CD4-positive, CD25-positive, alpha-beta regulatory T cell (primary cell): ENCODE results near the gene DDN. TPM values are rescaled to one million over a fixed set of nuclear protein-coding genes. Genes with fewer than 3 reads are reported as not detected.

Source experiments
- ATAC-seq, 2 donors: fragments of 150-1000 bp; cut with Tn5 transposase; one replicate each; pipeline ENCODE4 v1.10.0; 2021; ENCODE audit warnings: low read depth in 2 of 2, moderate number of reproducible peaks in 2 of 2, moderate library complexity in 1 of 2
- DNase-seq, 3 donors: peaks; one replicate each; pipeline versions ENCODE4 v3.0.0 to v3.0.0-alpha.2; 2012 to 2022; ENCODE audit warnings: mixed read lengths in 1 of 3
- H3K27ac ChIP-seq: one replicate; pipeline ENCODE4 v1.7.0; 2013; ENCODE audit warnings: mild to moderate bottlenecking, low read length; ENCODE audit not compliant: insufficient read depth, poor library complexity, severe bottlenecking
- H3K27me3 ChIP-seq: one replicate; pipeline ENCODE4 v1.7.0; 2013; ENCODE audit warnings: low read length; ENCODE audit not compliant: control insufficient read depth, insufficient read depth
- H3K36me3 ChIP-seq: one replicate; pipeline ENCODE4 v1.7.0; 2013; ENCODE audit warnings: mild to moderate bottlenecking, low read length, moderate library complexity; ENCODE audit not compliant: control insufficient read depth, insufficient read depth
- H3K4me1 ChIP-seq: 2 replicates; pipeline ENCODE4 v1.7.0; 2013; ENCODE audit warnings: mild to moderate bottlenecking, low read length; ENCODE audit not compliant: insufficient read depth, control insufficient read depth, poor library complexity, severe bottlenecking
- H3K4me3 ChIP-seq: one replicate; pipeline ENCODE4 v1.7.0; 2013; ENCODE audit warnings: low read depth, mild to moderate bottlenecking, low read length, moderate library complexity
- H3K9me3 ChIP-seq, 2 experiments: 1 replicate in 1 of 2; 2 replicates in 1 of 2; pipeline ENCODE4 v1.7.0; 2013; ENCODE audit warnings: low read length in 2 of 2, mild to moderate bottlenecking in 1 of 2, moderate library complexity in 1 of 2; ENCODE audit not compliant: control insufficient read depth in 2 of 2
- H3K27ac Mint-ChIP-seq, 3 donors: one replicate each; pipeline ENCODE4 v1.8.0; 2020 to 2022; ENCODE audit warnings: mild to moderate bottlenecking in 3 of 3, mixed read lengths in 3 of 3, moderate library complexity in 2 of 3
- H3K27me3 Mint-ChIP-seq: one replicate; pipeline ENCODE4 v1.8.0; 2022; ENCODE audit warnings: mild to moderate bottlenecking, mixed read lengths
- H3K36me3 Mint-ChIP-seq: one replicate; pipeline ENCODE4 v1.8.0; 2020; ENCODE audit warnings: mixed read lengths
- H3K4me1 Mint-ChIP-seq, 4 donors: one replicate each; pipeline ENCODE4 v1.8.0; 2020 to 2022; ENCODE audit warnings: mixed read lengths in 4 of 4, mild to moderate bottlenecking in 1 of 4
- H3K4me3 Mint-ChIP-seq, 4 donors: one replicate each; pipeline ENCODE4 v1.8.0; 2020 to 2022; ENCODE audit warnings: mild to moderate bottlenecking in 4 of 4, mixed read lengths in 4 of 4, moderate library complexity in 3 of 4
- H3K9me3 Mint-ChIP-seq, 7 donors: one replicate each; pipeline ENCODE4 v1.8.0; 2020 to 2022; ENCODE audit warnings: mixed read lengths in 7 of 7, mild to moderate bottlenecking in 3 of 7, moderate library complexity in 2 of 7
- polyA plus RNA-seq, 4 donors: library from polyadenylated mRNA; unstranded; fragments of 300-500 nt; fragmentation: Illumina TruSeq; gene quantifications; one replicate each; pipeline ENCODE4 v1.2.3, GENCODE V29; 2021
- total RNA-seq: library from RNA; stranded (reverse); gene quantifications from one replicate; pipeline ENCODE4 v1.2.3, GENCODE V29; 2022

The DDN gene
- total and polyA plus RNA-seq, 5 donors from 2014 or later = 0.39 TPM; not detected in 4

DNA sequence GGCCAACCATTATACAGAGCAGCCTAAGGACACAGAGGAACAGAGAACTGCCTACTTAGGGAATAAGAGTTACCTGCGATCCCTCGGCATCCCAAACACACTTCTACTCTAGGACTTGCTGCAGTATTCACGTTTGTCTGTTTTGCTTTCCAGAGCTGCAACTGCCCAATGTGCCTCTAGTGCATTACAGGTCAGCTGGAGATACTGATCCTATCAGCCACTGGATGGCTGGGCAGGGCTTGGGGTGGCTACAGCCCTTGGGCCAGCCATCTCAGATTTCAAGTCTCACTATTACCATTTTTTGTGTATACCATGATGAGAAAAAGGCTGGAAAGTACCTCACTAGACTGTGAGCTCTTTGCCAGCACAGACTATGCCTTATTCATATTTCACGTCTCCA lies 46.5 kb downstream of the DDN start:
- H3K36me3 Mint-ChIP-seq = peaks cover 11% of the 10 kb centered on the region
- no peaks in the 10 kb centered on the region for H3K9me3 ChIP-seq

DNA sequence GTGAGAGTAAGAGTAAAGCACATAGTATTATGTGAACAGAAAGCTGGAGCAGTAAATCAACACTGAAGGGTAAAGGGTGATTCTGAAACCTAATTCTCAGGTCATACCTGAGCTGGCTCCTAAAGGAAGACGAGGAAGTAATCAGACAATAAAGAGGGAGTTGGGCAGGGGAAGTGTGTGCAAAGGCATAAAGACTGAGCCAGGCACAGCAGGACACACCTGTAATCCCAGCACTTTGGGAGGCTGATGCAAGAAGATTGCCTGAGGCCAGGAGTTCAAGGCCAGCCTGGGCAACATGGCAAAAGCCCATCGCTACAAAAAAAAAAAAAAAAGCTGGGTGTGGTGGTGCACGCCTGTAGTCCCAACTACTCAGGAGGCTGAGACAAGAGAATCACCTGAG lies 51.4 kb downstream of the DDN start:
- H3K27ac Mint-ChIP-seq = no peak overlapping the region
- peaks cover 17% of the 10 kb centered on the region for H3K36me3 Mint-ChIP-seq
- H3K9me3 Mint-ChIP-seq = no peaks in the 10 kb centered on the region
- Histone ChIP-seq H3K4me3 (no peak overlapping the region), H3K27ac (no peak overlapping the region), H3K4me1 (no peaks in the 10 kb centered on the region), H3K27me3 (no peaks in the 10 kb centered on the region), H3K36me3 (no peaks in the 10 kb centered on the region), H3K9me3 (no peaks in the 10 kb centered on the region)
- ATAC-seq = no peak
- peaks cover 14 to 46% (median 24%) of the 10 kb centered on the region in 4 donors for H3K4me1 Mint-ChIP-seq
- peak overlapping the region in 1 of 4 donors; percentile 55 for H3K4me3 Mint-ChIP-seq
- DNase-seq = no peak
- H3K27me3 Mint-ChIP-seq = no peaks in the 10 kb centered on the region

More for the DNA sequence above, 46.5 kb downstream of the DDN start:
- Mint-ChIP-seq H3K4me1 (peaks cover 19 to 63% (median 36%) of the 10 kb centered on the region in 4 donors), H3K9me3 (no peaks in the 10 kb centered on the region), H3K27me3 (no peaks in the 10 kb centered on the region), H3K27ac (peak overlapping the region in 1 of 3 donors; percentile 48), H3K4me3 (no peak overlapping the region)
- peaks cover 22% of the 10 kb centered on the region for H3K4me1 ChIP-seq
- no peak overlapping the region for H3K27ac ChIP-seq
- H3K27me3 ChIP-seq = no peaks in the 10 kb centered on the region
- peaks cover 2% of the 10 kb centered on the region for H3K36me3 ChIP-seq
- no peak for DNase-seq
- no peak for ATAC-seq
- H3K4me3 ChIP-seq = no peak overlapping the region

DNA sequence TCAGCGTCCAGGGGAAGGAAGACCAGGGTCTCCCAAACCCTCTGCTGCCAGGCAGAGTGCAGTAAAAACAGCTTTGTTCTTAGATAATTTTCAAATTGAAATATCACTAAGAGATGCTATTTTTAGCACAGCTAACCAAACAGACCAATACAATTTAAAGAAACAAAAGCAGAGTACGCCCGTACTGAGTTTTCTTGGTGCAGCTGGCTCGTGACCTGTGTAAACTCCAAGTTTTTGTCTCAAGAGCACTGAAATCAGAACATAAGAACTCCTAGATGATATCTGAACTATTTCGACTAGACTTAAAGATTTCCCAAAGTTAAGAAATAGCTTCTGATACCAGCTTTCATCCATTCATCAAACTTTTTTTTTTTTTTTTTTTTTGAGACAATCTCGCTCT lies 52.2 kb downstream of the DDN start:
- DNase-seq (no peak), ATAC-seq (no peak)
- Histone ChIP-seq H3K4me3 (no peak overlapping the region), H3K27me3 (no peaks in the 10 kb centered on the region), H3K27ac (no peak overlapping the region), H3K36me3 (no peaks in the 10 kb centered on the region), H3K9me3 (no peaks in the 10 kb centered on the region), H3K4me1 (no peaks in the 10 kb centered on the region)
- no peak overlapping the region for H3K4me3 Mint-ChIP-seq
- no peaks in the 10 kb centered on the region for H3K27me3 Mint-ChIP-seq
- H3K4me1 Mint-ChIP-seq = peaks cover 14 to 42% (median 26%) of the 10 kb centered on the region in 4 donors
- H3K27ac Mint-ChIP-seq = peak overlapping the region in 1 of 3 donors; percentile 1
- no peaks in the 10 kb centered on the region for H3K9me3 Mint-ChIP-seq
- peaks cover 22% of the 10 kb centered on the region for H3K36me3 Mint-ChIP-seq

DNA sequence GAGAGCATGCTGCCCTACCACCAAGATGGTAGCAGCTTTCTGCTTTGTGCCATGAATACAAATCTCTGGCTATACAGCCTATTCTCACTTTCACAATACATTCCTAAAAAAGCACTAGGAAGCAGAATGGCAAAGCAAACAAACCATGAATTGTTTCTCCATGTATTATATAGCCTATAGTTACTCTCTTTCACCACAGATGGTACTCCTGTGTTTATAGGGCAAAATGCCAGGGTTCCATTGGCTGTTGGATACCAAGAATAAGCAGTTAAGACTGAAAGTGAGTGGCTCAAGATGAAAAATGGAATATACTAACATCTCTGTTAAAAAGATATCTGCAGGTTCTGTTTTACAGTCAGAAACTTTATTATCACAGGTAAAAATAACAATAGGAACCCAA lies 53.0 kb downstream of the DDN start:
- Mint-ChIP-seq H3K27ac (peak overlapping the region in 1 of 3 donors; percentile 1), H3K36me3 (peaks cover 22% of the 10 kb centered on the region), H3K27me3 (no peaks in the 10 kb centered on the region), H3K4me3 (no peak overlapping the region), H3K4me1 (peaks cover 14 to 41% (median 26%) of the 10 kb centered on the region in 4 donors), H3K9me3 (no peaks in the 10 kb centered on the region)
- no peaks in the 10 kb centered on the region for H3K27me3 ChIP-seq
- H3K4me3 ChIP-seq = no peak overlapping the region
- no peak overlapping the region for H3K27ac ChIP-seq
- H3K4me1 ChIP-seq = no peaks in the 10 kb centered on the region
- H3K36me3 ChIP-seq = peaks cover 3% of the 10 kb centered on the region
- ATAC-seq (no peak), DNase-seq (no peak)
- no peaks in the 10 kb centered on the region for H3K9me3 ChIP-seq

Other genes starting within 250 kb of the DDN start
- 0.12 TPM for gene ADCY6, start 210.3 kb downstream of the DDN start, total RNA-seq
- gene ADCY6, start 210.3 kb downstream of the DDN start, polyA plus RNA-seq = not detected
- gene CACNB3, start 180.9 kb downstream of the DDN start, total RNA-seq = 9.1 TPM
- gene CACNB3, start 180.9 kb downstream of the DDN start, polyA plus RNA-seq = 1 to 10 TPM in 2 of 4 donors, under 1 TPM in 2; 0.32 to 2.3 (median 0.83) TPM
- gene DDX23, start 147.2 kb downstream of the DDN start, total RNA-seq = 96.3 TPM
- 10 to 100 TPM; 30.5 to 40.4 (median 34.7) TPM for gene DDX23, start 147.2 kb downstream of the DDN start, polyA plus RNA-seq
- gene RND1, start 133.5 kb downstream of the DDN start, total RNA-seq = 7.3 TPM
- gene RND1, start 133.5 kb downstream of the DDN start, polyA plus RNA-seq = under 1 TPM; 0.13 to 0.63 (median 0.42) TPM
- gene FKBP11, start 73.9 kb downstream of the DDN start, total RNA-seq = 55.6 TPM
- gene FKBP11, start 73.9 kb downstream of the DDN start, polyA plus RNA-seq = 10 to 100 TPM; 56.5 to 79.7 (median 77.0) TPM
- gene ARF3, start 41.9 kb downstream of the DDN start, total RNA-seq = 79.4 TPM
- 10 to 100 TPM; 21.2 to 30.5 (median 23.6) TPM for gene ARF3, start 41.9 kb downstream of the DDN start, polyA plus RNA-seq
- 1.6 TPM for gene WNT10B, start 27.6 kb downstream of the DDN start, total RNA-seq
- gene WNT10B, start 27.6 kb downstream of the DDN start, polyA plus RNA-seq = not detected
- gene WNT1, start 21.1 kb downstream of the DDN start, total RNA-seq = 0.62 TPM
- under 1 TPM in 1 of 4 donors, not detected in 3; 0.39 TPM for gene WNT1, start 21.1 kb downstream of the DDN start, polyA plus RNA-seq
- 51.3 TPM for gene PRKAG1, start 19.4 kb upstream of the DDN start, total RNA-seq
- gene PRKAG1, start 19.4 kb upstream of the DDN start, polyA plus RNA-seq = 10 to 100 TPM; 59.3 to 83.8 (median 64.9) TPM
- 149 TPM for gene KMT2D, start 61.4 kb upstream of the DDN start, total RNA-seq
- gene KMT2D, start 61.4 kb upstream of the DDN start, polyA plus RNA-seq = 1 to 10 TPM; 5.2 to 8.8 (median 6.5) TPM
- 6.0 TPM for gene RHEBL1, start 70.6 kb upstream of the DDN start, total RNA-seq
- 10 to 100 TPM; 11.7 to 19.5 (median 15.8) TPM for gene RHEBL1, start 70.6 kb upstream of the DDN start, polyA plus RNA-seq
- gene DHH, start 95.4 kb upstream of the DDN start, total RNA-seq = 0.27 TPM
- gene DHH, start 95.4 kb upstream of the DDN start, polyA plus RNA-seq = not detected
- 315 TPM for gene LMBR1L, start 111.5 kb upstream of the DDN start, total RNA-seq
- 10 to 100 TPM; 59.0 to 71.9 (median 62.2) TPM for gene LMBR1L, start 111.5 kb upstream of the DDN start, polyA plus RNA-seq
- gene TUBA1B, start 132.0 kb upstream of the DDN start, total RNA-seq = 174 TPM
- gene TUBA1B, start 132.0 kb upstream of the DDN start, polyA plus RNA-seq = 100 to 1,000 TPM; 445 to 648 (median 513) TPM
- gene TUBA1A, start 189.7 kb upstream of the DDN start, total RNA-seq = 213 TPM
- gene TUBA1A, start 189.7 kb upstream of the DDN start, polyA plus RNA-seq = 100 to 1,000 TPM; 249 to 298 (median 265) TPM